ENCODE data around the gene PSAP. TPM values are rescaled to one million over a fixed set of nuclear protein-coding genes. Genes with fewer than 3 reads are reported as not detected.
A peak's percentile ranks its signal among the peaks of the same experiment; 100 is the strongest.

The PSAP gene
- total and polyA plus RNA-seq, 2 experiments from 2014 or later = 686 to 987 TPM

DNA sequence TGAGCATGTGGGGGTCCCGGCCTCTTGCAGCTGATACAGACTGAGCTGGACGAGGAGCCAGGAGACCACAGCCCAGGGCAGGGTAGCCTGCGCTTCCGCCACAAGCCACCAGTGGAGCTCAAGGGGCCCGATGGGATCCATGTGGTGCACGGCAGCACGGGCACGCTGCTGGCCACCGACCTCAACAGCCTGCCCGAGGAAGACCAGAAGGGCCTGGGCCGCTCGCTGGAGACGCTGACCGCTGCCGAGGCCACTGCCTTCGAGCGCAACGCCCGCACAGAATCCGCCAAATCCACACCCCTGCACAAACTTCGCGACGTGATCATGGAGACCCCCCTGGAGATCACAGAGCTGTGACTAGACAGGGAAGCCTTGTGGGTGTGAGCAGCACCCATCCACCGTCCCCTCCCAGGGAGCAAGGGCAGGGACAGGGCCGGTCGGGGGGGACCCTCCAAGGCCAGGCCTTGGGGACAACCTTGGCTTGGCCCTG is 36.1 kb downstream of the PSAP start:
- no peak for DNase-seq (ENCODE audit: low spot score)
- H3K79me2 ChIP-seq = no peaks in the 10 kb centered on the region
- H3K4me1 ChIP-seq (ENCODE audit: insufficient read depth) = no peaks in the 10 kb centered on the region
- no peak for TF ChIP-seq EZH2phosphoT487 (IDR thresholded peaks at IDR 0.05; ENCODE audit: low read depth, severe bottlenecking, unreplicated experiment)
- TF ChIP-seq EZH2 (IDR thresholded peaks at IDR 0.05; ENCODE audit: borderline replicate concordance) = no peak
- no peak for TF ChIP-seq CTCF (IDR thresholded peaks at IDR 0.05; ENCODE audit: poor library complexity)
- no peaks in the 10 kb centered on the region for H4K20me1 ChIP-seq (ENCODE audit: insufficient read depth, poor library complexity, severe bottlenecking)
- no peaks in the 10 kb centered on the region for H3K9me3 ChIP-seq (ENCODE audit: low read depth)
- no peak overlapping the region for H2AFZ ChIP-seq
- H3K4me3 ChIP-seq = no peak overlapping the region
- H3K27me3 ChIP-seq = no peaks in the 10 kb centered on the region
- H3K27ac ChIP-seq = no peak overlapping the region
- no peaks in the 10 kb centered on the region for H3K9me2 ChIP-seq (replicated peaks; ENCODE audit: insufficient read depth)
- no peaks in the 10 kb centered on the region for H3K36me3 ChIP-seq (replicated peaks; ENCODE audit: insufficient read depth, low read depth)
- WGBS (ENCODE audit: low lambda C conversion rate, missing lambda C conversion rate) = 93% methylated on average over 26 of the region's 26 CpGs
- H3K4me2 ChIP-seq = no peak overlapping the region

DNA sequence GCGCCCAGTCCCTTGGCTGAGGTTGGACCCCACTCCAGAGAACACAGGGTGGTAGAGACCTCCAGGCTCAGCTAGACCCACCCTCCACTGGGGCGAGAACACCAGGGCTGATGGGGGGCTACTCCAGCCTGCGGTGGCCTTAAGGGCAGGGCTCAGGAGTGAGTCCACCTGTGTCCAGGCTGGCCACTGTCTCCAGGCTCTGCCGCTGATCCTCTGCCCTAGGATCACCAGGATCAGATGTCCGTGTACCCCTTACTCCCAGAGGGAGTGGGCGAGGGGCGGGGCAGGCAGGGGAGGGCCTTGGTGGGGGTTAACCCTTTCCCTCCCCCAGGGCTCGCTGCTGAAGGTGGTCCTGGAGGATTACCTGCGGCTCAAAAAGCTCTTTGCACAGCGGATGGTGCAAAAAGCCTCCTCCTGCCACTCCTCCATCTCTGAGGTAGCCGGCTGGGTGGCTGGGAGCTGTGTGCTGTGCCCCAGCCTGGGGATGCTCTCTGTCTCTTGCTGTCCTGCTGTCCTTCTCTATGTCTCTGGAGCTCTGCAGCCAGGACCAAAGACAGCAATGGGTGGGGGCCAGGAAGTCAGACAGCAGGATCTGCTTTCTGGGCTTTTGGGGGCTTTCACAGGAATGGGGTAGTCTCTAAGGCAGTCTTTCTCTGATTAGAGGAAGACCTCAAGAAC is 38.0 kb downstream of the PSAP start:
- H3K9me2 ChIP-seq (replicated peaks; ENCODE audit: insufficient read depth) = no peaks in the 10 kb centered on the region
- no peaks in the 10 kb centered on the region for H3K79me2 ChIP-seq
- H3K27ac ChIP-seq = no peak overlapping the region
- no peaks in the 10 kb centered on the region for H3K27me3 ChIP-seq
- DNase-seq (ENCODE audit: low spot score) = no peak
- H3K9me3 ChIP-seq (ENCODE audit: low read depth) = no peaks in the 10 kb centered on the region
- TF ChIP-seq EZH2 (IDR thresholded peaks at IDR 0.05; ENCODE audit: borderline replicate concordance) (no peak), CTCF (IDR thresholded peaks at IDR 0.05; ENCODE audit: poor library complexity) (no peak), EZH2phosphoT487 (IDR thresholded peaks at IDR 0.05; ENCODE audit: low read depth, severe bottlenecking, unreplicated experiment) (no peak)
- H3K36me3 ChIP-seq (replicated peaks; ENCODE audit: insufficient read depth, low read depth) = no peaks in the 10 kb centered on the region
- H4K20me1 ChIP-seq (ENCODE audit: insufficient read depth, poor library complexity, severe bottlenecking) = no peaks in the 10 kb centered on the region
- no peak overlapping the region for H3K4me2 ChIP-seq
- H3K4me3 ChIP-seq = no peak overlapping the region
- H2AFZ ChIP-seq = no peak overlapping the region
- no peaks in the 10 kb centered on the region for H3K4me1 ChIP-seq (ENCODE audit: insufficient read depth)
- 84% methylated on average over 8 of the region's 11 CpGs for WGBS (ENCODE audit: low lambda C conversion rate, missing lambda C conversion rate)

- Histone ChIP-seq H3K79me2 (no peaks in the 10 kb centered on the region), H3K4me3 (no peak overlapping the region), H2AFZ (no peak overlapping the region), H3K9me3 (ENCODE audit: low read depth) (no peaks in the 10 kb centered on the region), H3K36me3 (replicated peaks; ENCODE audit: insufficient read depth, low read depth) (no peaks in the 10 kb centered on the region), H3K9me2 (replicated peaks; ENCODE audit: insufficient read depth) (no peaks in the 10 kb centered on the region), H4K20me1 (ENCODE audit: insufficient read depth, poor library complexity, severe bottlenecking) (no peaks in the 10 kb centered on the region), H3K4me2 (no peak overlapping the region), H3K27ac (no peak overlapping the region), H3K4me1 (ENCODE audit: insufficient read depth) (no peaks in the 10 kb centered on the region), H3K27me3 (no peaks in the 10 kb centered on the region)
- peak; percentile 65 for TF ChIP-seq CTCF (IDR thresholded peaks at IDR 0.05; ENCODE audit: poor library complexity)
- TF ChIP-seq EZH2phosphoT487 (IDR thresholded peaks at IDR 0.05; ENCODE audit: low read depth, severe bottlenecking, unreplicated experiment) = no peak
- TF ChIP-seq EZH2 (IDR thresholded peaks at IDR 0.05; ENCODE audit: borderline replicate concordance) = no peak
- WGBS (ENCODE audit: low lambda C conversion rate, missing lambda C conversion rate) = 66% methylated on average over 22 of the region's 22 CpGs
- peak; percentile 81 for DNase-seq (ENCODE audit: low spot score)
These were observed 38.8 kb downstream of the PSAP start for GRCh38 chr10:71812016-71812912.

Data from hepatocyte (in vitro differentiated cells).